Transverse colon (tissue), 3 donors: Measurements from ENCODE around the gene STARD13.

ENCODE experiments used
- CTCF ChIP-seq, 5 experiments: fragments of 200-600 bp in 3 of 5; fragments of 450-650 bp in 2 of 5; sonication (generic) in 3 of 5; IDR thresholded peaks; 1 replicate in 2 of 5; 2 replicates in 3 of 5; pipeline ENCODE4 v1.5.1; 2016 to 2017; ENCODE audit warnings: antibody characterized with exemption in 5 of 5, inconsistent platforms in 3 of 5, mild to moderate bottlenecking in 2 of 5, moderate library complexity in 1 of 5
- POLR2A ChIP-seq: fragments of 450-650 bp; IDR thresholded peaks from one replicate; pipeline ENCODE4 v1.6.1; 2016; ENCODE audit warnings: antibody characterized with exemption, mild to moderate bottlenecking, moderate library complexity

GRCh38 chr13:33185853-33186252 is 99.7 kb downstream of the STARD13 start:
- TF ChIP-seq CTCF (IDR thresholded peaks at IDR 0.05): no peak
- TF ChIP-seq POLR2A: no peak
